GM19397 (cell line): Measurements from ENCODE around the gene HOTAIR.

Experiments
- ATAC-seq: cut with Tn5 transposase; IDR thresholded peaks from one replicate; pipeline ENCODE4 v1.9.1; 2021; ENCODE audit warnings: mild to moderate bottlenecking, moderate library complexity; ENCODE audit not compliant: unreplicated experiment

HOTAIR gene

GRCh38 chr12:53930591-53931255 lies 44.0 kb downstream of the HOTAIR start:
- no peak for ATAC-seq

- no peak for ATAC-seq
Observed at GRCh38 chr12:53929527-53929926, 45.2 kb downstream of the HOTAIR start.

- ATAC-seq = no peak
Observed at GRCh38 chr12:53928054-53928835, 46.5 kb downstream of the HOTAIR start.

- ATAC-seq = no peak
Observed at GRCh38 chr12:53927220-53928029, 47.3 kb downstream of the HOTAIR start.

- no peak for ATAC-seq
Observed at GRCh38 chr12:53924521-53925405, 50.0 kb downstream of the HOTAIR start.

- ATAC-seq = no peak
Observed at GRCh38 chr12:53916788-53917655, 57.7 kb downstream of the HOTAIR start.
